Non-pigmented ciliary epithelial cell (primary cell): ENCODE results near the gene NTF4.

ENCODE experiments used
- DNase-seq: peaks from one replicate; pipeline ENCODE4 v3.0.0-alpha.2; 2010; ENCODE audit warnings: low read depth

Gene NTF4, protein sequence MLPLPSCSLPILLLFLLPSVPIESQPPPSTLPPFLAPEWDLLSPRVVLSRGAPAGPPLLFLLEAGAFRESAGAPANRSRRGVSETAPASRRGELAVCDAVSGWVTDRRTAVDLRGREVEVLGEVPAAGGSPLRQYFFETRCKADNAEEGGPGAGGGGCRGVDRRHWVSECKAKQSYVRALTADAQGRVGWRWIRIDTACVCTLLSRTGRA

GRCh38 chr19:49064768-49065611, at the start of gene NTF4:
Gene NTF4, minus strand, starts transcription at chr19:49064818. Its CDS starts 2,821 bp downstream, at chr19:49061997.
- no peak for DNase-seq

- no peak for DNase-seq
These were observed 49.4 kb upstream of the NTF4 start, which contains the start of gene LIN7B for GRCh38 chr19:49113762-49114629. Gene LIN7B, plus strand, starts transcription at chr19:49114370. Its CDS starts 35 bp downstream, at chr19:49114405.

GRCh38 chr19:49111218-49111998, 46.8 kb upstream of the NTF4 start:
- DNase-seq: no peak

DNA sequence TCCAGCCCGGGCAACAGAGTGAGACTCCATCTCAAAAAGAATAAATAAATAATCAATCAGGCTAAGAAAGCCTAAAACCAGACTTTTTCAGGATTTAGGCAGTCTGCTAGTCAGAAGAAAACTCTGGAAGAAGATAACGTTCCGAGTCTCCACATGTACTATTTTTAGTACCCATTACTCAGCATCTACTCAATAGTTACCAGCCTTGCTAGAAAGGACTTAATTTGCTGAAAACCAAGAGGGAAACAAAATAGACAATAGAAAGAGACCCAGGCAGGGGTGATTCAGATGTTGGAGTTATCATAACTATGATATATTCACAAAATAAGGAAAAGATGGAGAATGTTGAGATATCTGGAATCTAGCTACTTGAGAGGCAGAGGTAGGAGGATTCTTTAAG, 45.9 kb upstream of the NTF4 start:
- DNase-seq: no peak

- no peak for DNase-seq
These were observed 45.1 kb upstream of the NTF4 start for GRCh38 chr19:49109569-49110233.

DNA sequence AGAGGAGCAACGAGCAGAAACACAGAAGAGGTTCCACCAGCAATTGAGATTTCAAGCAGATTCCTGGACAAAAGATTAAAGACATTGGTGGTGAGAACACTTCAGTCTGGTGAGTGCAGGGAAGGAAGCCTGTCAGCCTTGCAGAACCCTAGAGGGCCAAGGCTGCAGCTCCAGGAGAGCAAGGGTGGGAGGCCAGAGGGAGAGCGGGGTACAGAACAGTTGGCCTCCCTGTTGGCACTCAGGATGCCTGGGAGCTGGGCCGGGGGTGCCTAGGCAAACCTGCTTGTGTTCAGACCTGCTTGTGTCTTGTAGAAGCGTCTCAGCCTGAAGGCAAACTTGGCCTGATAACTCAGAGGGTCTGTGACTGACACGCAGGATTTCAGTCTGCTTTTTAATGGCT, 44.4 kb upstream of the NTF4 start:
- DNase-seq: no peak

- DNase-seq: no peak
These were observed 43.2 kb upstream of the NTF4 start for GRCh38 chr19:49107625-49108459.

GRCh38 chr19:49106648-49107135, 42.1 kb upstream of the NTF4 start:
- no peak for DNase-seq

DNA sequence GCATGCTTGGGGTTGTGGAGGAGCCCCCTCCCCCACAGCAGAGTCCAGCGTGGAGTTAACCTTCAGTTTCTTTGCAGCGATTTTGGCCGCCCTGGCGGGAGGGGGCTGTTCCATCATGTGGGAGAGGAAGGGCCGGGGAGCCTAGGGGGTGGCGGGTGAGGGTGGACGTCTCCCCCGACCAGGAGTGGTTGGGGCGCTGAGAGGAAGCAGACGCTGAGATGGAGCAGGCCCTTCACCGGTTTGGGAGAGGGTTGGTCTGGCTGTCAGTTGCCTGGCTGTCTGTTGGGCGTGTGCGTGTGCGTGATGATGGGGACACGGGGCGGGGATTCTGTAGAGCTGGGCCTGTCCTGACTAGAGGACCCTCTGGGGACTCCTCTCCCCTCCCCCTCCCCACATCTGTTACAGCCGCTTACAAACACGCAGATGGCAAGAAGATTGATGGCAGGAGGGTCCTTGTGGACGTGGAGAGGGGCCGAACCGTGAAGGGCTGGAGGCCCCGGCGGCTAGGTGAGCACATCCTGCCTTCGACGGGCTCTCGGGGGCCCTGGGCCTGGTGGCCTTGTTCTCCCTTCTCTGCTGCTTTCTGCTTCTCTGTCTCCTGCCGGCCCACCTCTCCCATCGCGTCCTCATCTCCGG, 39.7 kb upstream of the NTF4 start:
- DNase-seq: no peak

- no peak for DNase-seq
These were observed 38.9 kb upstream of the NTF4 start for GRCh38 chr19:49103331-49104085.

DNA sequence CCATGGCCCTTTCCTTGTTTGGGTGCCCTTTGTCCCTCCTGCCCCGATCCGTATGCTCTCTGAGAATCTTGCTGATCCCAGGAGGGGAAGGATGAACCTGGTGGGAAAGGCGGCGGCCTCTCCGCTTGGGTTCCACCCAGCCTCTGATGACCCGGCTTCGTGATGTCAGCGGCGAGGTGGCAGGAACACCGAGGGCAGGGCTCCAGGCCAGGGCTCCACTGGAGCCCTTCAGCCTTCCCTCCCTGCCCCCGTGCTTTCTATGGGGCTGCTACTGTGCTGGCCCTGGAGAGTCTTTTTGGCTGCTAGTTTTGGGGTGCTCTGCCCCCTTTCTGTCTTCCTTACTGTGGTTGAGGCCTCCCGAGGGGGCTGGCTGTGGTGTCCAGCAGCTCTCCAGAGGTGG, 37.7 kb upstream of the NTF4 start:
- DNase-seq: no peak

GRCh38 chr19:49101160-49101559, 36.5 kb upstream of the NTF4 start:
- DNase-seq: no peak

GRCh38 chr19:49098795-49099194, 34.2 kb upstream of the NTF4 start:
- no peak for DNase-seq

DNA sequence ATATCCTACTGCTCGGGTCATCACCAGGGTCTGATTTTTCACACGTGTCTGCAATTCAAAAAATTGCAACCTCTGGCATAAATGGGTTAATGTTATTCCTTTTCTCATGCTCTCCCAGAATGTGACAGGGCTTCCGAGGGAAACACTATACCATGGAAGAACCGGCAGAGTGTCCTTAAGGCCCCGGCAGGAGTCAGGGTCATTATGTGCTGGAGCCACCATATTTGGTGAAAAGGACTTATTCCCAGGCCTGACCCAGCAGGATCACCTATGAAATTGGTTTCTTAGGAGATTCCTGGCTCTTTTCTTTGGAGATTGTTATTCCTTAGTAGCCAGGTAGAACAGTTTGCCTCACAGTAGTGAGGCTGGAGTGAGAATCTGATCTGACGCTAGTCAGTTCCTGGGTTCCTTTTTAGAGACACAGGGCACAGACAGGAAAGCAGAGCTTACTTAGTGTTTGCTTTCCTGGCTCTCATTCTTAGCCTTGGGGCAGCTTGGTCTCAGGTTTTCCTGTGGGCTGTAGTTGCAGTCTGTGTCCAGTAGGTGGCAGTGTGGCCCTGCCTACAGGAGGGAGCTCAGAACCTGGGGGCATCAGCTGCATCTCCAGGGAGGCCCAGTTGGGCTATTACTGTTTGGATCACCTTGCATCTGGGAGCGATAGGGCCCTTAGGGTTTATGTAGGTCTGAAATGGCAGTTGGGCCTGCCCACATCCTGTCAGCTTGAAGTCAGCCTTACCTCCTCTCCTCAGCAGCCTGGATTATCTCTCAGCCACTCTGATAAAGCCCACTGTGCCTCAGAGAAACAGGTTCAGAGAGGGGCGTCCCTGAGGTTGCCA, 33.1 kb upstream of the NTF4 start:
- no peak for DNase-seq

GRCh38 chr19:49094505-49095482, 30.2 kb upstream of the NTF4 start:
- no peak for DNase-seq

DNA sequence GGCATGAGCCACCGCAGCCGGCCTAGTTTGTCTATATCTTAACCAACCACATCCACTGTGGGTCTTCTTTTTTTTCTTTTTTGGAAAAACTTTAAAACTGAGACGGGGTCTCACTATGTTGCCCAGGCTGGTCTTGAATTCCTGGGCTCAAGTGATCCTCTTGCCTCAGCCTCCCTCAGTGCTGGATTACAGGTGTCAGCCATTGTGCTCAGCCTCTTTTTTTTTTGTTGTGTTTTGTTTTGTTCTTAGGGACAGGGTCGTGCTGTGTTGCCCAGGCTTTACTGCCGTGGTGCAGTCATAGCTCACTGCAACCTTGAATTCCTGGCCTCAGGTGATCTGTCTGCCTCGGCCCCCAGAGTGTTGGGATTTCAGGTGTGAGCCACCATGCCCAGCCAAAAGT, 28.1 kb upstream of the NTF4 start:
- DNase-seq: no peak
